HepG2 (cell line): ENCODE results near the gene HOXC5. TPM values are rescaled to one million over a fixed set of nuclear protein-coding genes. Genes with fewer than 3 reads are reported as not detected.

ENCODE experiments used
- ATAC-seq: fragments of 200-7000 bp; cut with Tn5 transposase; 3 replicates; pipeline ENCODE4 v1.9.1; 2020; ENCODE audit warnings: mild to moderate bottlenecking, moderate library complexity
- BruUV-seq: library from RNA; stranded (reverse); fragments of 400-500 nt; replicated peaks from 2 replicates; lab custom pipeline; 2021; lab: Mats Ljungman, UMichigan
- CTCF ChIA-PET: fragments of 300-600 bp; formaldehyde crosslinking; extraction: SDS; loops from one replicate; lab custom pipeline; 2021; ENCODE audit warnings: low total read pairs, inconsistent platforms, low intra/inter-chr PET ratio; lab: Yijun Ruan, JAX
- POLR2A ChIA-PET: fragments of 350-600 bp; sonication (Branson Sonifier 250); formaldehyde crosslinking; loops from one replicate; lab custom pipeline; 2020; ENCODE audit warnings: antibody characterized with exemption, inconsistent platforms; lab: Yijun Ruan, JAX
- DNase-seq: peaks from one replicate; pipeline ENCODE4 v3.0.0-alpha.2; 2015; ENCODE audit warnings: low spot score
- FAIRE-seq: peaks from 3 replicates; lab custom pipeline; 2011; peaks lifted over from hg19 to GRCh38; lab: Jason Lieb, UNC
- H2AFZ ChIP-seq: one replicate; pipeline ENCODE4 v1.6.1; 2011; ENCODE audit warnings: low read length, inconsistent platforms
- H3K27ac ChIP-seq: fragments of 300-600 bp; 3 replicates; pipeline ENCODE4 v1.8.0; 2011; ENCODE audit warnings: mixed run types, mild to moderate bottlenecking, mixed read lengths, low read length, inconsistent platforms; ENCODE audit not compliant: insufficient read depth; ENCODE audit errors: extremely low read length
- H3K27me3 ChIP-seq, 2 experiments: fragments of 200-600 bp in 1 of 2; 2 replicates in 1 of 2; 3 replicates in 1 of 2; pipeline versions ENCODE4 v1.6.0 to v1.8.0; 2011; ENCODE audit warnings: low read length in 2 of 2, mild to moderate bottlenecking in 2 of 2, moderate library complexity in 2 of 2, inconsistent platforms in 1 of 2; ENCODE audit not compliant: insufficient read depth in 2 of 2, control insufficient read depth in 1 of 2
- H3K36me3 ChIP-seq, 2 experiments: fragments of 200-600 bp in 1 of 2; replicated peaks in 1 of 2; 2 replicates in 1 of 2; 3 replicates in 1 of 2; pipeline versions ENCODE4 v1.5.1 to v1.8.0; 2011; ENCODE audit warnings: low read length in 2 of 2, inconsistent platforms in 1 of 2; ENCODE audit not compliant: insufficient read depth in 2 of 2, control insufficient read depth in 1 of 2
- H3K4me1 ChIP-seq: 2 replicates; pipeline ENCODE4 v1.5.1; 2012; ENCODE audit warnings: low read length, inconsistent platforms; ENCODE audit not compliant: insufficient read depth
- H3K4me2 ChIP-seq: 2 replicates; pipeline ENCODE4 v1.6.0; 2011; ENCODE audit warnings: low read depth, low read length, inconsistent platforms
- H3K4me3 ChIP-seq, 3 experiments: fragments of 200-600 bp in 1 of 3; sonication (generic), shearing (Covaris generic) in 1 of 3; replicated peaks in 1 of 3; 2 replicates each; pipeline ENCODE4 v1.5.1; 2011 to 2016; ENCODE audit warnings: low read length in 3 of 3, inconsistent platforms in 2 of 3, low read depth in 2 of 3, mild to moderate bottlenecking in 2 of 3, control low read depth in 1 of 3, mixed read lengths in 1 of 3; ENCODE audit not compliant: insufficient read depth in 1 of 3
- H3K79me2 ChIP-seq: one replicate; pipeline ENCODE4 v1.6.1; 2011; ENCODE audit warnings: low read length, inconsistent platforms; ENCODE audit not compliant: insufficient read depth
- H3K9ac ChIP-seq: 2 replicates; pipeline ENCODE4 v1.6.0; 2011; ENCODE audit warnings: mild to moderate bottlenecking, low read depth, low read length, inconsistent platforms; ENCODE audit not compliant: insufficient read depth
- H3K9me3 ChIP-seq: 2 replicates; pipeline ENCODE4 v1.5.1; 2012; ENCODE audit warnings: mild to moderate bottlenecking, low read length
- H4K20me1 ChIP-seq: 2 replicates; pipeline ENCODE4 v1.6.0; 2011; ENCODE audit warnings: inconsistent platforms, mild to moderate bottlenecking, low read length, moderate library complexity; ENCODE audit not compliant: insufficient read depth
- DPF2 ChIP-seq: sonication (generic); formaldehyde crosslinking; IDR thresholded peaks from 2 replicates; pipeline ENCODE4 v1.4.0; 2020; ENCODE audit warnings: mild to moderate bottlenecking, low read depth, missing genetic modification reagents, borderline replicate concordance
- HOXA9 ChIP-seq: sonication (generic); formaldehyde crosslinking; IDR thresholded peaks from 2 replicates; pipeline ENCODE4 v1.8.1; 2022; ENCODE audit warnings: missing genetic modification reagents, mild to moderate bottlenecking, moderate library complexity, borderline replicate concordance
- ZBTB21 ChIP-seq: sonication (generic); formaldehyde crosslinking; IDR thresholded peaks from 2 replicates; pipeline ENCODE4 v1.4.0; 2020; ENCODE audit warnings: missing genetic modification reagents
- WGBS: methylation state at CpG from one replicate; pipeline ENCODE4 v1.1.6; 2017; ENCODE audit warnings: low lambda C conversion rate; 5-methylcytosine and 5-hydroxymethylcytosine counted together
- in situ Hi-C: cut with HindIII; loops from 2 replicates; pipeline ENCODE4 v1.10.0; 2017; ENCODE audit warnings: low pct_unique_long_range_greater_than_20kb; ENCODE audit not compliant: extremely low pct_ligation_motif_present
- intact Hi-C: fragments of 100-400 bp; cut with micrococcal nuclease; formaldehyde crosslinking; loops from one replicate; pipeline ENCODE4 v1.10.0; 2022; ENCODE audit not compliant: unreplicated experiment
- polyA plus RNA-seq, 8 experiments: library from polyadenylated mRNA; depleted of rRNA in 3 of 8; stranded (reverse) in 7 of 8; unstranded in 1 of 8; fragments of >200 nt; fragmentation: Illumina TruSeq in 4 of 8; extraction: Trizol in 4 of 8; gene quantifications; 2 replicates each; pipeline versions ENCODE4 v1.2.1 to v1.2.3, GENCODE V29; 2011 to 2016; ENCODE audit warnings: low read depth in 4 of 8, missing spikeins in 1 of 8, mixed read lengths in 1 of 8; ENCODE audit not compliant: insufficient read depth in 1 of 8
- total RNA-seq, 5 experiments: library from RNA; depleted of rRNA; stranded (reverse); fragments of >200 nt; fragmentation: Illumina TruSeq; extraction: Trizol; gene quantifications; 2 replicates each; pipeline ENCODE4 v1.2.3, GENCODE V29; 2016; ENCODE audit warnings: low read depth in 1 of 5
- TF ChIP-seq, protein P1 (sequence below): sonication (generic); formaldehyde crosslinking; IDR thresholded peaks from 2 replicates; pipeline ENCODE4 v1.8.1; 2022; ENCODE audit warnings: low read depth, mild to moderate bottlenecking, missing genetic modification reagents
- TF ChIP-seq, protein P2 (sequence below): conservative IDR thresholded peaks from 2 replicates; pipeline ENCODE4 v1.6.1; 2018; ENCODE audit warnings: missing genetic modification reagents

HOXC5 gene
- total and polyA plus RNA-seq, 2 of the 13 experiments (the other 11 are each of a cell fraction or from before 2014, with no cell fraction given) = not detected

DNA sequence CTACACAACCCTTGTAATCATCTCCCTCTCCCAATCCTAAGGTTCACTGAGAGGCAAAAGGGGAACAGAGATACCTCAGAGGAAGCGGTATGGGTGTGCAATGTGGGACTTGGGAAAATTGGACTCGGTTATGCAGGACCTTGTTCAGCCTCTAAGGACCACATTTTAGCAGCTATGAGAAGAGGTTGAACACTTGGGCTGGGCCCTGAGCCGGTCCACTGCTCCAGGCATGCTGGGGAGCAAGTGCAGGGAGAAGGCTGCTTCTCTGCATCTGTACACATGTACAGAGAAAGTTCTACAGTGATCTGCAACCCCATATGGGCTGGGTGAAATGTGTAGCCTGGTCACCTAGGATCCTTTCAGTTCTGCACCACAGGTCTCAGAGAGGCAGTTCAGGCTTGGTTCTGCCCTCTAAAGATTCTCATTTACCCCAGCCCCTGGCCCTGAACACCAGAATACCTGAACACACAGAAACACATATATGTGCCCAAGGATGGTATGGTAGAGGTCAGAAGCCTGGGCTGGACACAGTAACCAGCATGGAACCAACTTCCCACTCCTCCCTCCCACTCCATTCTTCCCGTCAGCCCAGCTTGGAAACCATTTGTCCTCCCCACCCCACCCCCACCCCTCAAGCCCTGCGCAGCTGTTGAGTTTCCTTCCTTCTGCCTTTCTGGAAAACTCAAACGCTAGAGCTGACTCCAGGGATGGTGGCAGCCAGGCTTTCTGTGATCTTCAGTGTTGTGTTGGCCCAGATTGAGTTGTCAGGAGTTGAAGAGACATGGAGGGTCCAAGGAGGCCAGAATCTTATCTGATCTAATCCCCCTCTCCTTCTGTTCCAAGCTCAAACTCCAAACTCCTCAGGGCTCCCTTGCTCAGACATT lies 10.4 kb downstream of the HOXC5 start:
- Histone ChIP-seq H3K9me3 (no peaks in the 10 kb centered on the region), H3K27ac (no peak overlapping the region), H3K9ac (no peak overlapping the region), H3K36me3 (no peaks in the 10 kb centered on the region), H4K20me1 (no peaks in the 10 kb centered on the region), H2AFZ (no peak overlapping the region), H3K79me2 (no peaks in the 10 kb centered on the region), H3K4me2 (no peak overlapping the region), H3K4me1 (no peaks in the 10 kb centered on the region), H3K4me3 (no peak overlapping the region), H3K27me3 (peaks cover 9 to 69% of the 10 kb centered on the region in 2 experiments)
- TF ChIP-seq, protein P1, sequence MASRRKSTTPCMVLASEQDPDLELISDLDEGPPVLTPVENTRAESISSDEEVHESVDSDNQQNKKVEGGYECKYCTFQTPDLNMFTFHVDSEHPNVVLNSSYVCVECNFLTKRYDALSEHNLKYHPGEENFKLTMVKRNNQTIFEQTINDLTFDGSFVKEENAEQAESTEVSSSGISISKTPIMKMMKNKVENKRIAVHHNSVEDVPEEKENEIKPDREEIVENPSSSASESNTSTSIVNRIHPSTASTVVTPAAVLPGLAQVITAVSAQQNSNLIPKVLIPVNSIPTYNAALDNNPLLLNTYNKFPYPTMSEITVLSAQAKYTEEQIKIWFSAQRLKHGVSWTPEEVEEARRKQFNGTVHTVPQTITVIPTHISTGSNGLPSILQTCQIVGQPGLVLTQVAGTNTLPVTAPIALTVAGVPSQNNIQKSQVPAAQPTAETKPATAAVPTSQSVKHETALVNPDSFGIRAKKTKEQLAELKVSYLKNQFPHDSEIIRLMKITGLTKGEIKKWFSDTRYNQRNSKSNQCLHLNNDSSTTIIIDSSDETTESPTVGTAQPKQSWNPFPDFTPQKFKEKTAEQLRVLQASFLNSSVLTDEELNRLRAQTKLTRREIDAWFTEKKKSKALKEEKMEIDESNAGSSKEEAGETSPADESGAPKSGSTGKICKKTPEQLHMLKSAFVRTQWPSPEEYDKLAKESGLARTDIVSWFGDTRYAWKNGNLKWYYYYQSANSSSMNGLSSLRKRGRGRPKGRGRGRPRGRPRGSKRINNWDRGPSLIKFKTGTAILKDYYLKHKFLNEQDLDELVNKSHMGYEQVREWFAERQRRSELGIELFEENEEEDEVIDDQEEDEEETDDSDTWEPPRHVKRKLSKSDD = no peak
- TF ChIP-seq HOXA9 (CRISPR knock-in tag) = no peak
- TF ChIP-seq, protein P2, sequence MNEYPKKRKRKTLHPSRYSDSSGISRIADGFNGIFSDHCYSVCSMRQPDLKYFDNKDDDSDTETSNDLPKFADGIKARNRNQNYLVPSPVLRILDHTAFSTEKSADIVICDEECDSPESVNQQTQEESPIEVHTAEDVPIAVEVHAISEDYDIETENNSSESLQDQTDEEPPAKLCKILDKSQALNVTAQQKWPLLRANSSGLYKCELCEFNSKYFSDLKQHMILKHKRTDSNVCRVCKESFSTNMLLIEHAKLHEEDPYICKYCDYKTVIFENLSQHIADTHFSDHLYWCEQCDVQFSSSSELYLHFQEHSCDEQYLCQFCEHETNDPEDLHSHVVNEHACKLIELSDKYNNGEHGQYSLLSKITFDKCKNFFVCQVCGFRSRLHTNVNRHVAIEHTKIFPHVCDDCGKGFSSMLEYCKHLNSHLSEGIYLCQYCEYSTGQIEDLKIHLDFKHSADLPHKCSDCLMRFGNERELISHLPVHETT (CRISPR knock-in tag) = no peak
- TF ChIP-seq DPF2 = no peak
- TF ChIP-seq ZBTB21 (CRISPR knock-in tag) = no peak
- intact Hi-C loops (no loop called here), in situ Hi-C loops (no loop called here)
- FAIRE-seq (no peak), DNase-seq (no peak), ATAC-seq (no peak)
- 11% methylated on average over 6 of the region's 6 CpGs for WGBS
- BruUV-seq = no TSS peak
- ChIA-PET POLR2A (no interaction called here), CTCF (no interaction called here)
